Measurements from ENCODE around the gene PGK1.
"Not testable (repeated sequence)": the region's sequence is repeated elsewhere in the genome, so short reads cannot be mapped to it uniquely, and the experiment has no call there.

PGK1 gene

DNA sequence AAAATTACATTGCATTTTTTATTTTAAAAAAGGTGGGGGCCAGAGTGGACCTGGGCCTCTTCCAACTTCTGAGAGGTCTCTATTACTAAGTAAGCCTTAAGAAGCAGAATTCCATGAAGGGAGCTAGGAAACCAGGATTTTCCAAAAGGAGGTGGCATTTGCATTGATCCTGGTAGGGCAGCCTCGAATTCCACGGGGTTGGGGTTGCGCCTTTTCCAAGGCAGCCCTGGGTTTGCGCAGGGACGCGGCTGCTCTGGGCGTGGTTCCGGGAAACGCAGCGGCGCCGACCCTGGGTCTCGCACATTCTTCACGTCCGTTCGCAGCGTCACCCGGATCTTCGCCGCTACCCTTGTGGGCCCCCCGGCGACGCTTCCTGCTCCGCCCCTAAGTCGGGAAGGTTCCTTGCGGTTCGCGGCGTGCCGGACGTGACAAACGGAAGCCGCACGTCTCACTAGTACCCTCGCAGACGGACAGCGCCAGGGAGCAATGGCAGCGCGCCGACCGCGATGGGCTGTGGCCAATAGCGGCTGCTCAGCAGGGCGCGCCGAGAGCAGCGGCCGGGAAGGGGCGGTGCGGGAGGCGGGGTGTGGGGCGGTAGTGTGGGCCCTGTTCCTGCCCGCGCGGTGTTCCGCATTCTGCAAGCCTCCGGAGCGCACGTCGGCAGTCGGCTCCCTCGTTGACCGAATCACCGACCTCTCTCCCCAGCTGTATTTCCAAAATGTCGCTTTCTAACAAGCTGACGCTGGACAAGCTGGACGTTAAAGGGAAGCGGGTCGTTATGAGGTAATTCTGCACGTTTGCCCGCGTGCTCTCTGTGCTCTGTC is at the start of gene PGK1:
Gene PGK1, plus strand, starts transcription at position 626 of the 824 bp plus-strand sequence. Its CDS starts 93 bp downstream, at position 719.
- DNase-seq (ENCODE audit: low read depth in 2 of 2) = peak; percentile 80 to 86

DNA sequence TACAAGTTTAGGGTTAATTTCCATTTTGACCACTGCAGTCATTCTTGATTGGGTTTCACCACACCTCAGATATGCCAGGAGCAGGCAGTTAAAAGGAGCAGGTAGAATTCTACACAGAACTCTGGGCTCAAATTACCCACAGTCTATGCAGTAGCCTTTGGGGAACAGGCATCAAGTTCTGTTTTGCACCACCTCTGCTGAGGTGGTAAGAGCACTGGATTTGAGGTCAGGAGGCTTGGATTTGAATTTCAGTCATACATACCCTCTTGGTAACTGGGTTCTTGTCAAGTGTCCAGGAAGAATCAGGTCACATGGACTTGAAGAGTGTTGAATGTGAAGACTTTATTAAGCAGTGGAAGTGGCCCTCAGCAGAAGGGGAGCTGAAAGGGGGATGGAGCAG is 40.4 kb upstream of the PGK1 start:
- DNase-seq (ENCODE audit: low read depth in 2 of 2) = no peak

DNA sequence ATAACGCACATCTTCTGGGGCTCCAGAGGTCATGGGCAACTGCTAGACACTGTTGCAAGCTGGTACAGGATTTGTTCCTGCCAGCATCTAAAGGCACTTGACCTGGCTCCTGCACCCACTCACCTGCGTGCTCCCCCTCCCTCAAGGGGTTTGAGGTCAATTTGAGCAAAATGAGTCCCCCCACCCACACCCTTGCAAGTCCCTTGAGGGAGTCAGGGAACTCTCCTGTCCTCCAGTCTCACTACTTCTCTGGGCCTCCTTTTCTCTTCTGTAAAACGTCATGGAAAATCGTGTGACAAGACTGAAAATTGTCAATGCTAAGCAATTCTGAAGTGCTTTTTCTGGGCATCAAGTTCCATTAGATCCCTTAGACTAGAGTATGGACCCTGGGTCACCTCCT is 39.9 kb upstream of the PGK1 start:
- DNase-seq (ENCODE audit: low read depth in 2 of 2) = no peak

DNA sequence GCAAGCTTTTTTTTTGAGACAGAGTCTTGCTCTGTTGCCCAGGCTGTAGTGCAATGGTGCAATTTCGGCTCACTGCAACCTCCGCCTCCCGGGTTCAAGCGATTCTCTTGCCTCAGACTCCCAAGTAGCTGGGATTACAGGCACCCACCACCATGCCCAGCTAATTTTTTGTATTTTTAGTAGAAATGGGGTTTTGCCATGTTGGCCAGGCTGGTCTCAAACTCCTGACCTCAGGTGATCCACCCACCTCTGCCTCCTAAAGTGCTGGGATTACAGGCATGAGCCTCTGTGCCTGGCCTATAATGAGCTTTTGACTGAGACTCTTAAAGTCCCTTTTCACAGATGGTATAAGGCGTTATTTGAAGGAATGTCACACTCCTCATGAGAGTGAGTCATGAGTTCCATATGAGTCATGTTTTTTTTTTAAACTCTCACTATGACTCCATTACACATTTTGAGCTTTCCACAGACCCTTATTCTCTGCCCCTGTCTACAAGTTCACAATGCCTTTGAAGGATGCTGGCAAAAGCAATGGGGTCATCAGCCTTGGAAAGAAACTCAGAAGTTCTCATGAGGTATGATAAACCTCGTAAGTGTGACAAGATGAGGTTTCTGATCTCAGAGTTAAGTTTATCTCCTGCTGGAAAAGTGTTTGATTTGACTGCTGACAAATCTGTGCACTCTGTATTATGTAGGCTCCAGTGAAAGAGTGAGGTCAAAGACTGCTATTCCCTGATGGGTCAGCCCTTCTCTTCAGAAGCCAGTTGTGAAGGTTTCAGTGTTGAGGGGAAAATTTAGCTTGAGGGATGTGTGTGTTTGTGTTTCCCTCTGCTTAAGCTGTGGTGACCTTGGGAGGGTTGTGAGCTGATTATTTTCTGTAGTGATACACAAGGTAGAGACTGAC is 39.1 kb upstream of the PGK1 start:
- DNase-seq (ENCODE audit: low read depth in 2 of 2) = not testable (repeated sequence)

DNA sequence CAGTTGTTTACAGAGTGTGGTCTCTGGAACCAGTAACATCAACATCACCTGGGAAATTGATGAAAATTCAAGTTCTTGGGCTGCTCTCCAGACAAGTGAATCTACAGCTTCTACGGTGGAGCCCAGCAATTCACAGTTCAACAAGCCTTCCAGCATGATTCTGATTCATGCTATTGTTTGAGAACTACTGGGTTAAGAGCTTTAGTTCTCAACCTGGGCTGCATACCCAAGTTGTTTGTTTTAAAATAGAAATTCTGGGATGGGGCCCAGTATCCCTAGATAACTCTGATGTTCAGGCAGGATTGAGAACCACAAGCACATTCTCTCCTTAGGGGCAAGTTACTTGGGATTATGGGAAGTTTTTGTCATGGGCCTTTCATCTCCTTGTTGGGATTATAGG is 37.9 kb upstream of the PGK1 start:
- no peak for DNase-seq (ENCODE audit: low read depth in 2 of 2)

DNA sequence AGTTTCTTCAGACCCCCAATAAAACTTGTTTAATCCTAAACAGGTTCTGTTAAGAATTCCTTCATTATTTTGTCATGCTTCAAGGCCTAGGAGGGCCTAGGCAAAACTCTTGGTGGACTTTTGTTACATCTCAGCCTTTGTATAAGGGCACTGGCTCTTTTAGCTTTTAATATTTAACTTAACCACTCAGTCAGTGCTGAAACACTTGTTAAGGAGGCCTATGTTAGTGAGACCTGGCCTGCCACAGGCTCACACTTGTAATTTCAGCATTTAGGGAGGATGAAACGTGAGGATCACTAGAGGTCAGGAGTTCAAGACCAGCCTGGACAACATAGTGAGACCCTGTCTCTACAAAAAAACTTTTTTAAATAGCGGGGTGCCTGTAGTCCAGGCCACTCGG is 32.7 kb upstream of the PGK1 start:
- DNase-seq (ENCODE audit: low read depth in 2 of 2) = no peak

DNA sequence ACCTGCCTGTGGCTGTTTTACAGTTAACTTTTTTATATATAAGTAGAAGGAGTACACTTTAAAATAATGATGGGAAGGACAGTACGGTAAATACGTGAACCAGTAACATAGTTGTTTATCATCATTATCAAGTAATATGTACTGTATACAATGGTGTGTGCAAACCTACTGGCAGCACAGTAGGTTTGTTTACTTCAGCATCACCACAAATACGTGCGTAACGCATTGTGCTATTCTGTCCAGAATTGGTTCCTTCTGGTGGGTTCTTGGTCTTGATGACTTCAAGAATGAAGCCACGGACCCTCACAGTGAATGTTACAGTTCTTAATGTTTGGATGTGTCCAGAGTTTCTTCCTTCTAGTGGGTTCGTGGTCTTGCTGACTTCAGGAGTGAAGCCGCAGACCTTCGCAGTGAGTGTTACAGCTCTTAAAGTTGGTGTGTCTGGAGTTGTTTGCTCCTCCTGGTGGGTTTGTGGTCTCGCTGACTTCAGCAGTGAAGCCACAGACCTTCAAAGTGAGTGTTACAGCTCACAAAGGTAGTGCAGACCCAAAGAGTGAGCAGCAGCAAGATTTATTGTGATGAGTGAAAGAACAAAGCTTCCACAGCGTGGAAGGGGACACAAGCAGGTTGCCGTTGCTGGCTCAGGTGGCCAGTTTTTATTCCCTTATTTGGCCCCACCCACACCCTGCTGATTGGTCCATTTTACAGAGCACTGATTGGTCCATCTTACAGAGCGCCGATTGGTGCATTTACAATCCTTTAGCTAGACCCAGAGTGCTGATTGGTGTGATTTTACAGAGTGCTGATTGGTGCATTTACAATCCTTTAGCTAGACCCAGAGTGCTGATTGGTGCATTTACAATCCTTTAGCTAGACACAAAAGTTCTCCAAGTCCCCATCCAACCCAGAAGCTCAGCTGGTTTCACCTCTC is 30.6 kb upstream of the PGK1 start:
- DNase-seq (ENCODE audit: low read depth in 2 of 2) = not testable (repeated sequence)

DNA sequence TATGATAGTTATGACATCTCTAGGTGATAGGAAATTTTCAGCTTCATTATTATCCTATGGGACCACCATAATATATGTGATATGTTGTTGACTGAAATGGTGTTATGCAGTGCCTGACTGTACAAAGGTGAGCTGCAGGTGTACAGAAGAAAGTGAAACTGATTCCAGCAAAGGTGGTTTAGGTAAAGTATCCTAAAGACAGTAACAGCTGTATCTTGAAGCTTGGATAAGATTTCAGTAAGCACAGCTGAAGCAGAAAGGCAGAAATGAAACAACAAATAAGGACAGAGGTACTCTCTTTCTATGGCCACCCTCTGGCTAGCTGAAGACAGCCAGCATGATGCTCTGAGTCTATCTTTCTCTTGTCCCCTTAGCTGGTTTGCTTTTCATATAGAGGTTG is 30.0 kb upstream of the PGK1 start:
- no peak for DNase-seq (ENCODE audit: low read depth in 2 of 2)

DNA sequence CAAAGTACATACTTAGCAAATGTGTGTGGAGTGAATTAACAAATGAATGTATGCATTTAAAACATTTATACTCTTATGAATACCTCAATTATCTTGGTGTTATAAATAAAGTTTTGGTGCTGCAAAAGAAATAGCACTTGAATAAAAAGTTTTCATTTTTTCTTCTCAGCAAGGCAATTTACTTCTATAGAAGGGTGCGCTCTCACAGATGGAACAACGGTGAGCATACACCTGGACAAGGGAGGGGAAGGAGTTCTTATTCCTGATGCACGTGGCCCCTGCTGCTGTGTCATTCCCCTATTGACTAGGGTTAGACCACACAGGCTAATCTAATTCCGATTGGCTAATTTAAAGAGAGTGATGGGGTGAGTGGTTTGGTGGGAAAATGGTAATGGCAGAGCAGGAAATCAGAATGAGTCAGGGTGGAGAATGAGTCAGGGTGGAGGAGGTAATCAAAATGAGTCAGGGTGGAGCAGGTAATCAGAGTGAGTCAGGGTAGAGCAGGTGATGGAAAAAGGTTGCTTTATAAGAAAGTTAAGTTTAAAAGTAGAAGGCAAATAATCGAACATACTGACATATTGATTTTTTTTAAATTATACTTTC is 28.2 kb upstream of the PGK1 start:
- DNase-seq (ENCODE audit: low read depth in 2 of 2) = no peak

DNA sequence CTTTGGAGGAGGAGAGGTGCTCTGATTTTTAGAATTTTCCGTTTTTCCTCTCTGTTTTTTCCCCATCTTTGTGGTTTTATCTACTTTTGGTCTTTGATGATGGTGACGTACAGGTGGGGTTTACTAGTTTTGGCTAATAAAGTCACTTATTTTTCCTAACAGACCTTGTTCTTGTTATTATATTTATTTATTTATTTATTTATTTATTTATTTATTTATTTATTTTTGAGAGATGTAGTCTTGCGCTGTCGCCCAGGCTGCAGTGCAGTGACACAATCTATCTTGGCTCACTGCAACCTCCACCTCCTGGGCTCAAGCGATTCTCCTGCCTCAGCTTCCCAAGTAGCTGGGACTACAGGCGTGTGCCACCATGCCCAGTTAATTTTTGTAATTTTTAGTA is 22.6 kb upstream of the PGK1 start:
- DNase-seq (ENCODE audit: low read depth in 2 of 2) = not testable (repeated sequence)

DNA sequence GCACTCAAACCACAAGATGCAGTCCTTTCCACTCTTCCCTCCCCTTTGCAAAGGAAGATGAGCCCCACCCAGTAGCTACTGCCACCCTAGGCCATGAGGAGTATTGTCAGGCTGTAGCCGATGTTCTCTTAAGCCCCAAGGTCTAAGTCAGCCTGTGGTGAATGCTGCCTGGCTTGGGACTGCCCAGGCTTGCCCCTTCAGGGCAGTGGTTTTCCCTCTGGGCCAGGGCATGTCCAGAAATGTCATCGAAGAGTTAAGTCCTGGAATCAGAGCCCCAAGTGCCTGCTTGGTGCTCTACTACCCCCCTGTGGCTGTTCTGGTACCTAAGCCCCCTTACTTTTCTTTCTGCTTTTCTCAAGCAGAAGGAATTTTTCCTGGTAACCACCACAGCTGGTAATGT is 11.8 kb upstream of the PGK1 start:
- no peak for DNase-seq (ENCODE audit: low read depth in 2 of 2)

DNA sequence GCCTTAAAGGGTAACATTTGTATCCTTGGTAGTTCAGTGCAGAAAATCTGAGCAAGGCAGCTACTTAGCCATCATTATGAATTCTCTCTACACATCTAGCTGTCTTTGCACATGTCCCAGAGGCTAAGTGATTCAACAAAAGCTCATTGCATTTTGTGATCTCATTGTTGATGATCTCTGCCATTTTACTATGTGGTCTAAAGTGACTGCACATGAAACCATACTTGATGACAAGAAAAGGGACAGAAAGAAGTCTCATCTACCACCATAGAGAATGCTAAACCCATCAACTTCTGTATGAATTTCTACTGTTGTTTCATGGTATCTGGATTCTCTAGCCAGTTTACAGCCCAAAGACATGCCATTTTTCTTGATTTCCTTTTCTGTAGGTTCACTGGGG is 5.9 kb upstream of the PGK1 start:
- no peak for DNase-seq (ENCODE audit: low read depth in 2 of 2)

DNA sequence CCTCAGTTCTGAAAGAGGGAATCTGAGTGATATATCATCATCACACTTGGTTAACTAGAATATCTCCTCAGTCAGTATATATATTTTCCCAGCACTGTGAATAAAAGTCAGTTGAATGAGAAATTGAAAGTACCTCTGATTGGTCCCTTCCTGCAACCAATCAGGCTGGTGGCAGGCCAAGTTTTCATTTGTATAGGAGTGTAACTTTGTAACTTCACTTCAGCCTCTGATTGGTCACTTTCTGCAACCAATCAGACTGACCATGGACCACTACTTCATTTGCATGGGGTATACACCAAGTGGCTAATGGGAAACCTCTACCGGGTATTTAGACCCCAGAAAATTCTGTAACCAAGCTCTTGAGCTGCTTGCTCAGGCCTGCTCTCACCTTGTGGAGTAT is 2.0 kb upstream of the PGK1 start:
- DNase-seq (ENCODE audit: low read depth in 2 of 2) = no peak

DNA sequence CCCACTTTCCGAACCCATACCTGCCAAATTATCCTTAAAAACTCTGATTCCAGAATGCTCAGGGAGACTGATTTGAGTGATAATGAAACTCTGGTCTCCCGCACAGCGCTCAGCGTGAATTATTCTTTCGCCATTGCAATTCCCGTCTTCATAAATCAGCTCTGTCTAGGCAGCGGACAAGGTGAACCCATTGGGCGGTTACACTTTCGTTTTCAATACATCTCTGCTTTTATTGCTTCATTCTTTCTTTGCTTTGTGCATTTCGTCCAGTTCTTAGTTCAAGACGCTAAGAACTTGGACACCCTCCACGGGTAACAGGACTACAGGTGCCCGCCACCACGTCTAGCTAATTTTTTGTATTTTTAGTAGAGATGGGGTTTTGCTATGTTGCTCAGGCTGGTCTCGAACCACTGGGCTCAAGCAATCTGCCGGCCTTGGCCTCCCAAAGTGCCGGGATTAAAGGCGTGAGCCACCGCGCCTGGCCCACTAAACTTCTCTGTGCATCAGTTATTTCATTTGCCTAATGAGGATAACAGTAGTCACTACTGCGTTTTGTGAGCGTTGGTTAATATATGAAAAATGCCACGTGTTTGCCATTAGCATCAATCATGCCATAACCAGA is 936 bp upstream of the PGK1 start:
- no peak for DNase-seq (ENCODE audit: low read depth in 2 of 2)

DNA sequence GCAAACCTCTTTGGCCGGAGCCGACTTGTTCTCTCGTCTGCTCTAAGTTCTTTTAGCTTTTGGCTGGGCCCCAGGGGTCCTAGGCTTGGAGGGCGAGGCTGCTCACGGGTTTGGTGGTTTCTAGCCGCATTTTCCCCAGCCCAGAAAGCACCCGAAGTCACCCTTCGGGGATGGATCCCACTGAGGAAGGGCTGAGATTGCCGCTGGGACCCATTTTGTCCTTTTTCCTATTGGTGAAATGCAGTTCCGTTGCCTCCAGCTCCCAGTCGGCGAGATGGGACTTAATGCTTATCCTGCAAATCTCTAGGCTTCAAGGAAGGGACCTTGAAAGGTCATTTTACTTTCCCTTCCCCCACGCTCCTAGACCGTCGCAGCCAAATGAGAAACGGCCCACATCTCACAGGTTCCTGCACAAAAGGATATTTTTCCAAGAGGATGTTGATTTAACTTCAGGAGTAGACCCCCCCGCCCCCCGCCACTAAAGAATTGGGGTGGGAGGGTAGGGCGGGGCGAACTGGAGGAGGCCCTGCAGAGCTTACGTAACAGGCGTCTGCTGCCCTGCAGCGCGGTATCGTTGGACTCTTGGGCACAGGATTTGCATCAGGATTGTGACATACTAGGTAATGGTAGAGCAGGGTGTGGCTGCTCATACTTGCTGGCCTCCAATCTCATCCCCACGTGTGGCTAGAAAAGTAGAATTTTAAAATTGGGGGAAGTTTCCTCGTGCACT is 564 bp downstream of the PGK1 start:
- no peak for DNase-seq (ENCODE audit: low read depth in 2 of 2)

DNA sequence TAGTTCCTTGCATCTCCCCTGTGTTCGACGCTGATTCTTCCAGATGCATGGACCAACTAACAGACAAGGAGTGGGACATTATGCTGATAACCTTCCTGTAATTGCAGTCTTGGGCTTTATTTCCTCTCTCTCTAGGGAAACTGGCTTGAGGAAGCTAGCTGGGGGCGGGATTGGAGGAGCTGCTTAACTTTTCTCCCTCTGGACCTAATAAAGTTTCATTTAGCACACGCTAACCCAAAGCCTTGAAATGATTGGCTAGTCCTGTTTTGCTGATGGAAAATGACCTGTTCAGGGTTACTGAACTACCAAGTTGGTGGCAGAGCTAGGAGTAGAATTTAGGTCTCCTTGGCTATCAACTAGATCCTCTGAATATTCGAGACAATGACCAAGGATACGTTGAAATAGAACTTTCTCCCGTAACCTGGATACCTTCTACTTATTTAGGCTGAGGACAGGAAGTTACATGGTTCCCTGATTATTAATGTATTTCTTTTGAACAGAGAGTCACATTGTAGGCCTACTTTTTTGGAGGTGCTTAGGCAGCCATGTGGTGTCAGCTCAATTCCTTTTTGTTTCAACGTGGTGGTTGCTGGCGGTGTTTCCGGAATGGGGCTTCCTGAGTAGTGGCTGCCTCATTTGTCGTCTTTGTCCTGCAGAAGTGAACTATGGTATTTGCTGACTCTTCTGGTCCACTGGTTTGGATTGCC is 2.0 kb downstream of the PGK1 start:
- DNase-seq (ENCODE audit: low read depth in 2 of 2) = no peak

DNA sequence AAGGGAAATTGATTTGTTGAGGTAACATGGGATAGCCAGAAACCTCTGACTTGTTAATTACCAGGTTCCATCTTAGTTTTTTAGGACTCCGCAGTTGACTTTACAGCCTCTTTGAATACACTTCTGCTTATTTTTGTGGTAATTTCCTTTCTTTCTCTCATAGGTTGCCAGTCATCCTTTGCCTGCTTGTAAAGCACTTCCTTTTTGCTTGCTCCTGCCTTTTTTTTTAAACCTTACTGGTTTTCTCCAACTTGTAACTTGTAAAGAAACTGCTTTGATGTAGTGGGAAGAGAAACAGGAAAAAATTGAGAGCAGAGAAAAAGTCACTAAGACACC is 2.6 kb downstream of the PGK1 start:
- no peak for DNase-seq (ENCODE audit: low read depth in 2 of 2)

DNA sequence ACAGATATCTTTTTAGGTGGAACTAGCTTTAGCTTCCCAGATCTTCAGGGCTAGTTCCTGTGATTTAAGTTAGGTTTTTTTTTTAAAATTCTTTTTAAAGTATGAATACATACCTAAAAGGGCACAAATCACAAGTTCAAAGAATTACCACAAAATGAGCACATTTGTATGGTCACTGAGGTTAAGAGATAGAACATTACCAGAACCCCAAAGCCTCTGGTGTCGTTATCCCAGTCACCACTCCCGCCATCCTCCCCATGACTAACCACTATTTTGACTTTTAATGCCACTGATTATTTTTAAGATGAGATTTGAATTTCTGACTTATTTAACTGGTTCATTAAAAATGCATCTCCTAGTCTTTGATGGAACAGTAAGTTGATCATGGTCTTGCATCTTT is 5.4 kb downstream of the PGK1 start:
- DNase-seq (ENCODE audit: low read depth in 2 of 2) = no peak

DNA sequence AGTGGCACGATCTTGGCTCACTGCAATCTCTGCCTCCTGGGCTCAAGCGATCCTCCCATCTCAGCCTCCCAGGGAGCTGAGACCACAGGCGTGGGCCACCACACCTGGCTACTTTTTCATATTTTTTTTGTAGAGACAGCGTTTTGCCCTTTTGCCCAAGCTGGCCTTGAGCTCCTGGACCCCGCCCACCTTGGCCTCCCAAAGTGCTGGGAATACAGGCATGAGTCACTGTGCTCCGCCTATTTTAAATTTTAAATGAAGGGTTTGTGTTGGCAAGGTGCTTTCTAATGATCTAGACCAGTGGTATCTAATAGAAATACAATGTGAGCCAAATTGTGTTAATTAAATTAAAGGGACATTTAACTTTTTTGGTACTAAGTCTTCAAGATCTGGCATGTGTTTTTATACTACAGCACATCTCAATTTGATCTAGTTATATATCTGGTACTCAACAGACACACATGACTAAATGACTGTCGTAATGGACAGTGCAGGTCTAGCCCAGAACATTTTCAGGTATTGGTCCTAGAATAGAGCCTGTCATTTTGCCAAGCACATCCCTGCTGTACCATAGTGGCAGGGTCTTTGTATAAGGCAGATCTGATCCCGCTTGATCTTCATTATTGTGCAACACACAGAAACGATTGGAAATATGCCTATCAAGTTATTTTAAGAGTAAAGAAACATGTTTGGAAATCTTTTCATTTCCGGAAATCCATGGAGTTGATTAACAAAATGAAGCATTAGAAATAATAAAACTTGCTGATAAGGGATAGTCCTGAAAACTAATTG is 7.3 kb downstream of the PGK1 start:
- DNase-seq (ENCODE audit: low read depth in 2 of 2) = no peak

Data from stimulated activated CD4-positive, alpha-beta T cell treated with anti-CD3 and anti-CD28 coated beads, Interleukin-12 subunit alpha, Interleukin-12 subunit beta, amount 100 ng/mL, for 24 hours (primary cell).